Activated CD8-positive, alpha-beta T cell treated with anti-CD3 and anti-CD28 coated beads, Interleukin-2, amount 10 ng/mL, durations not matched to agents 7 days and 5 days (primary cell): Measurements from ENCODE around the gene SYNJ1. TPM values are rescaled to one million over a fixed set of nuclear protein-coding genes. Genes with fewer than 3 reads are reported as not detected.
A peak's percentile ranks its signal among the peaks of the same experiment; 100 is the strongest.
"Not testable (repeated sequence)": the region's sequence is repeated elsewhere in the genome, so short reads cannot be mapped to it uniquely, and the experiment has no call there.

Experiments used
- ATAC-seq: fragments of 150-1000 bp; cut with Tn5 transposase; one replicate; pipeline ENCODE4 v1.10.0; 2021; ENCODE audit warnings: moderate library complexity
- CTCF ChIA-PET: fragments of 350-600 bp; sonication (Branson Sonifier 250); formaldehyde crosslinking; loops from one replicate; lab custom pipeline; 2021; ENCODE audit warnings: antibody characterized with exemption; lab: Charles Lee
- POLR2A ChIA-PET: fragments of 350-600 bp; sonication (Branson Sonifier 250); formaldehyde crosslinking; loops from one replicate; lab custom pipeline; 2021; ENCODE audit warnings: antibody characterized with exemption; lab: Charles Lee
- DNase-seq: peaks from one replicate; pipeline ENCODE4 v3.0.0-alpha.2; 2020
- H3K27ac Mint-ChIP-seq: one replicate; pipeline ENCODE4 v1.8.0; 2021; ENCODE audit warnings: mild to moderate bottlenecking, mixed read lengths
- H3K27me3 Mint-ChIP-seq: one replicate; pipeline ENCODE4 v1.8.0; 2021; ENCODE audit warnings: low read depth, mixed read lengths
- H3K36me3 Mint-ChIP-seq: one replicate; pipeline ENCODE4 v1.8.0; 2021; ENCODE audit warnings: low read depth, mixed read lengths
- H3K4me1 Mint-ChIP-seq: one replicate; pipeline ENCODE4 v1.8.0; 2021; ENCODE audit warnings: low read depth, mixed read lengths
- H3K4me3 Mint-ChIP-seq: one replicate; pipeline ENCODE4 v1.8.0; 2021; ENCODE audit warnings: mild to moderate bottlenecking, mixed read lengths
- H3K9me3 Mint-ChIP-seq: one replicate; pipeline ENCODE4 v1.8.0; 2022; ENCODE audit warnings: mixed read lengths; ENCODE audit not compliant: insufficient read depth
- total RNA-seq, 2 experiments: library from RNA; stranded (reverse); gene quantifications; one replicate each; pipeline ENCODE4 v1.2.3, GENCODE V29; 2021

SYNJ1 gene
- total RNA-seq, 2 experiments from 2014 or later: 16.0 to 21.8 TPM

- no peak for ATAC-seq
- Mint-ChIP-seq H3K27ac (no peak overlapping the region), H3K4me3 (no peak overlapping the region), H3K9me3 (no peaks in the 10 kb centered on the region), H3K4me1 (peaks cover 23% of the 10 kb centered on the region), H3K36me3 (peaks cover 15% of the 10 kb centered on the region), H3K27me3 (no peaks in the 10 kb centered on the region)
- no peak for DNase-seq
- ChIA-PET POLR2A (interaction anchor here (1.4 kb wide), 1 partner anchor 58 kb away, joined by 3 read pairs; the partner anchor contains the start of gene PAXBP1), CTCF (no interaction called here)
Observed at GRCh38 chr21:32713726-32714125, 14.1 kb downstream of the SYNJ1 start.

GRCh38 chr21:32712641-32713040, 15.2 kb downstream of the SYNJ1 start:
- peaks cover 19% of the 10 kb centered on the region for H3K4me1 Mint-ChIP-seq
- POLR2A ChIA-PET: interaction anchor here (1.4 kb wide), 1 partner anchor 59 kb away, joined by 3 read pairs; the partner anchor contains the start of gene PAXBP1
- peaks cover 10% of the 10 kb centered on the region for H3K36me3 Mint-ChIP-seq
- CTCF ChIA-PET: interaction anchor here (1.3 kb wide), 1 partner anchor 15 kb away, joined by 4 read pairs; the partner anchor contains the start of gene SYNJ1
- no peaks in the 10 kb centered on the region for H3K9me3 Mint-ChIP-seq
- ATAC-seq (no peak), DNase-seq (no peak)
- H3K4me3 Mint-ChIP-seq: no peak overlapping the region
- no peak overlapping the region for H3K27ac Mint-ChIP-seq
- H3K27me3 Mint-ChIP-seq: no peaks in the 10 kb centered on the region

- peak; percentile 81 for ATAC-seq
- H3K36me3 Mint-ChIP-seq: peaks cover 8% of the 10 kb centered on the region
- no peaks in the 10 kb centered on the region for H3K9me3 Mint-ChIP-seq
- peak overlapping the region; percentile 46 for H3K27ac Mint-ChIP-seq
- H3K4me1 Mint-ChIP-seq: peaks cover 21% of the 10 kb centered on the region
- H3K27me3 Mint-ChIP-seq: no peaks in the 10 kb centered on the region
- ChIA-PET CTCF (interaction anchor here (1.3 kb wide), 1 partner anchor 15 kb away, joined by 4 read pairs; the partner anchor contains the start of gene SYNJ1), POLR2A (no interaction called here)
- DNase-seq: peak; percentile 64
- peak overlapping the region; percentile 37 for H3K4me3 Mint-ChIP-seq
Observed at GRCh38 chr21:32712043-32712442, 15.8 kb downstream of the SYNJ1 start.

- Mint-ChIP-seq H3K27ac (no peak overlapping the region), H3K4me3 (no peak overlapping the region), H3K9me3 (no peaks in the 10 kb centered on the region), H3K36me3 (peaks cover 3% of the 10 kb centered on the region), H3K27me3 (no peaks in the 10 kb centered on the region), H3K4me1 (peaks cover 20% of the 10 kb centered on the region)
- POLR2A ChIA-PET: no interaction called here
- DNase-seq (no peak), ATAC-seq (no peak)
- CTCF ChIA-PET: no interaction called here
Observed at GRCh38 chr21:32710987-32711386, 16.8 kb downstream of the SYNJ1 start.

- no peaks in the 10 kb centered on the region for H3K9me3 Mint-ChIP-seq
- no peaks in the 10 kb centered on the region for H3K27me3 Mint-ChIP-seq
- H3K4me1 Mint-ChIP-seq: peaks cover 20% of the 10 kb centered on the region
- POLR2A ChIA-PET: interaction anchor here (0.7 kb wide), 1 partner anchor 17 kb away, joined by 3 read pairs; no protein-coding TSS in a partner anchor
- CTCF ChIA-PET: no interaction called here
- H3K27ac Mint-ChIP-seq: no peak overlapping the region
- H3K36me3 Mint-ChIP-seq: peaks cover 3% of the 10 kb centered on the region
- no peak overlapping the region for H3K4me3 Mint-ChIP-seq
- ATAC-seq: no peak
- no peak for DNase-seq
Observed at GRCh38 chr21:32710069-32710784, 17.6 kb downstream of the SYNJ1 start.

- Mint-ChIP-seq H3K27ac (no peak overlapping the region), H3K4me1 (peaks cover 20% of the 10 kb centered on the region)
Observed at GRCh38 chr21:32708069-32708468, 19.7 kb downstream of the SYNJ1 start.

GRCh38 chr21:32705901-32706300, 21.9 kb downstream of the SYNJ1 start:
- CTCF ChIA-PET: no interaction called here
- Mint-ChIP-seq H3K4me3 (no peak overlapping the region), H3K4me1 (peaks cover 4% of the 10 kb centered on the region), H3K27ac (no peak overlapping the region), H3K36me3 (peaks cover 2% of the 10 kb centered on the region), H3K9me3 (no peaks in the 10 kb centered on the region), H3K27me3 (no peaks in the 10 kb centered on the region)
- POLR2A ChIA-PET: no interaction called here
- no peak for DNase-seq
- no peak for ATAC-seq

More at GRCh38 chr21:32708069-32708468, 19.7 kb downstream of the SYNJ1 start:
- no peak for ATAC-seq
- H3K36me3 Mint-ChIP-seq: peaks cover 2% of the 10 kb centered on the region
- CTCF ChIA-PET: interaction anchor here (1.2 kb wide), 1 partner anchor 19 kb away, joined by 3 read pairs; no protein-coding TSS in a partner anchor
- POLR2A ChIA-PET: no interaction called here
- DNase-seq: no peak
- no peaks in the 10 kb centered on the region for H3K27me3 Mint-ChIP-seq
- H3K9me3 Mint-ChIP-seq: no peaks in the 10 kb centered on the region
- H3K4me3 Mint-ChIP-seq: no peak overlapping the region

- peaks cover 4% of the 10 kb centered on the region for H3K4me1 Mint-ChIP-seq
- CTCF ChIA-PET: no interaction called here
- no peak overlapping the region for H3K27ac Mint-ChIP-seq
- ATAC-seq (no peak), DNase-seq (no peak)
- no peaks in the 10 kb centered on the region for H3K9me3 Mint-ChIP-seq
- no peaks in the 10 kb centered on the region for H3K27me3 Mint-ChIP-seq
- POLR2A ChIA-PET: no interaction called here
- H3K36me3 Mint-ChIP-seq: peaks cover 2% of the 10 kb centered on the region
- H3K4me3 Mint-ChIP-seq: no peak overlapping the region
Observed at GRCh38 chr21:32705139-32705538, 22.7 kb downstream of the SYNJ1 start.

- ATAC-seq: no peak
- Mint-ChIP-seq H3K27me3 (no peaks in the 10 kb centered on the region), H3K4me3 (no peak overlapping the region), H3K36me3 (peaks cover 8% of the 10 kb centered on the region), H3K4me1 (peaks cover 4% of the 10 kb centered on the region), H3K9me3 (no peaks in the 10 kb centered on the region), H3K27ac (no peak overlapping the region)
- POLR2A ChIA-PET: no interaction called here
- DNase-seq: no peak
- CTCF ChIA-PET: no interaction called here
Observed at GRCh38 chr21:32702702-32703101, 25.1 kb downstream of the SYNJ1 start.

GRCh38 chr21:32698971-32699693, 28.7 kb downstream of the SYNJ1 start:
- no peak for ATAC-seq
- ChIA-PET POLR2A (no interaction called here), CTCF (no interaction called here)
- no peak for DNase-seq
- Mint-ChIP-seq H3K36me3 (peaks cover 7% of the 10 kb centered on the region), H3K27me3 (no peaks in the 10 kb centered on the region), H3K27ac (no peak overlapping the region), H3K4me1 (no peaks in the 10 kb centered on the region), H3K9me3 (no peaks in the 10 kb centered on the region), H3K4me3 (no peak overlapping the region)

- ChIA-PET POLR2A (no interaction called here), CTCF (interaction anchor here (2.3 kb wide), 1 partner anchor 129 kb away, joined by 5 read pairs; no protein-coding TSS in a partner anchor)
- H3K27ac Mint-ChIP-seq: no peak overlapping the region
- no peaks in the 10 kb centered on the region for H3K9me3 Mint-ChIP-seq
- H3K4me1 Mint-ChIP-seq: no peaks in the 10 kb centered on the region
- H3K4me3 Mint-ChIP-seq: no peak overlapping the region
- ATAC-seq: no peak
- no peak for DNase-seq
- H3K36me3 Mint-ChIP-seq: peaks cover 7% of the 10 kb centered on the region
- no peaks in the 10 kb centered on the region for H3K27me3 Mint-ChIP-seq
Observed at GRCh38 chr21:32698286-32698685, 29.5 kb downstream of the SYNJ1 start.

- H3K4me3 Mint-ChIP-seq, ATAC-seq, DNase-seq, H3K36me3 Mint-ChIP-seq, H3K4me1 Mint-ChIP-seq, H3K27ac Mint-ChIP-seq, H3K9me3 Mint-ChIP-seq, POLR2A ChIA-PET, H3K27me3 Mint-ChIP-seq: not testable (repeated sequence)
- CTCF ChIA-PET: interaction anchor here (1.1 to 1.8 kb wide), 2 partner anchors 42 to 75 kb away, joined by 3 to 4 read pairs; no protein-coding TSS in a partner anchor
Observed at GRCh38 chr21:32695482-32695881, 32.3 kb downstream of the SYNJ1 start.
